ENCODE data around the gene USP36.
A peak's percentile ranks its signal among the peaks of the same experiment; 100 is the strongest.
"Not testable (repeated sequence)": the region's sequence is repeated elsewhere in the genome, so short reads cannot be mapped to it uniquely, and the experiment has no call there.

The USP36 gene
- 83.5 to 166 (median 97.6) reads per million in 4 experiments for total RNA-seq

DNA sequence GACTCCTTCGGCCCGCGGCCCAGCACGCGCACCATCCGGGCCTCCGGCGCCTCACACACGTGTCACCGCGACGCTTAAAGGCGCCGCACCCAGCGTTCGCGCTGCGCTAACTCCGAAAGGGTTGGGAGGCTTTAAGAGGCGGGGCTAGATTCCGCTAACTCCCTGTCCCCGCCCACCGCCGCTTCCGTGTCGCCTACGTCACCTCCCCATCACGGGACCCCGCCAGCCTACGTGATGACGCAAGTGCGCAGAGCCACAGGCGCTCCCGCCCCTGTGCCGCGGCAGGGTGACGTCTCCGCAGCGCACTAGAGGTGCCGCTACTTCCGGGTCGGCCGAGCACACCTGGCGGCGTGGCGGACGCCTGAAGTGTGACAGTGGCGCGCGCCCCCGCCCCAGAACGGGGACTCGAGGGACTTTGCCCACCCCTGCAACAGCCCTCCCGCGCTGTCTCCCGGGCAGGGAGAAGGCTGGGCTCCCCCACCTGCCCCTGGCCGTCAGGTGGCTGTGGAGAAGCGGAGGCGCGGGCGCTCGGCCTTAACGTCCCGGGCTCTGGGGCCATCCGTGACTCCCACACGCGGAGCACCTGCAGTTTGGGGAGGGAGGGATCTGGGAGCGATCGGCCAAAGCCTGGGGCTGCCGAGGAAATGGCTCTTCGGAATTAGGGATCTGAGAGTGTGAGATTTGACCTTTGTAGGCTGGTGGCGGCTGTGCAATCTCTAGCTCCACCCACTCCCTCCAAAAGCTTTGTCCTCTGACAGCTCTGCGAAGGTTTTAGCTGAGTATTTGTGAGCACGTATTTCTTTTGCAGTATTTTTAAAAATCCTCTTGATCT, at the start of gene USP36:
Gene USP36, minus strand, starts transcription at position 35 of the 832 bp plus-strand sequence. CDS start 4,451 bp downstream, outside the sequence.
- peak; percentile 99 for DNase-seq

DNA sequence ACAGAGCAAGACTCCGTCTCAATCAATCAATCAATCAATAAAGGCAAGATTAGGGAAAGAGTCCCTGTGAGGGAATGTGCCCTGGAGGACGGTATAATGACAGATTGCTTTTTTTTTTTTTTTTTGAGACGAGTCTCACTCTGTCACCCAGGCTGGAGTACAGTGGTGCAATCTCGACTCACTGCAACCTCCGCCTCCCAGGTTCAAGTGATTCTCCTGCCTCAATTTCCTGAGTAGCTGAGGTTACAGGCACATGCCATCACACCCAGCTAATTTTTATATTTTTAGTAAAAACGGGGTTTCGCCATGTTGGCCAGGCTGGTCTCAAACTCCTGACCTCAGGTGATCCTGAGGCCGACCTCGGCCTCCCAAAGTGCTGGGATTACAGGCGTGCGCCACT, 49.5 kb upstream of the USP36 start:
- DNase-seq: not testable (repeated sequence)

DNA sequence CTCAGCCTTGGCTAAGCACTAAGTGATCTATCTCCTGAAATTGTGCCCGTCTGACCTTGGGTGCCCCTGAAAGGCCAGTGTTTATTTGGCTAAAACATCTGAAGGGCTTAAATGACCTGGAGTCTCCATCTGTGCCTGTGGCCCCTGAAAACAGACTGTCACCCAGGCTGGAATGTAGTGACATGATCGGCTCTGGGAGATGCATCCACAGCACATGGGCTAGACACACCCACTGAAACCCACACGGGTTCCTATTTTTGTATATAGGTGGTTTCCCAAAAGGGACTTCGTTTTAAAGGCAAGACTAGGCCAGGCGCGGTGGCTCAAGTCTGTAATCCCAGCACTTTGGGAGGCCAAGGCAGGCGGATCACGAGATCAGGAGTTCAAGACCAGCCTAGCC, 48.9 kb upstream of the USP36 start:
- DNase-seq: no peak

DNA sequence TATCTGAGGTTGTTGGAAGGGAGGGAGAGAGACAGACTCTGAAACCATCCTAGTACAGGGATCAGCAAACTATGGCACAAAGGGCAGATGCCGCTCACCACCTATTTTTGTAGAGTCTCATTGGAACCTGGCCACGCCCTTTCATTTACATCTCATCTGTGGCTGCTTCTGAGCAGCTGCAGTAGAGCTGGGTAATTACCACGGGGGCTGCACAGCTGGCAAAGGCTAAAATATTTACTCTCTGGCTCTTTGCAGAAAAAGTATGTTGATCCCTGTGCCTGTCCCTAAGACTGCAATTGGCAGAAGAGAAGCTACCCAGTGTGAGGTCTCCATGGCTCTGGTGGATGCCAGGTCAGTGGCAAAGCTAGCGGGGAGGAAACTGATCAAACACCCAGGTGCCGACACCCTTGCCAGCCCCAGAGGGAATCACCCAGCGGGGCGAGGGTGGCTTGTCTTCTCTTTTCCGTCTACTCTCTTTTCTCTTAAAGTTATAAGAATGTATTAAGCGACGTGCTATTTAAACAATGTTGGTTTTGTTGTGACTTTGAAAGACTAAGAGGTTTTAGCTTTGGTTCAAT, 48.4 kb upstream of the USP36 start:
- DNase-seq: no peak

DNA sequence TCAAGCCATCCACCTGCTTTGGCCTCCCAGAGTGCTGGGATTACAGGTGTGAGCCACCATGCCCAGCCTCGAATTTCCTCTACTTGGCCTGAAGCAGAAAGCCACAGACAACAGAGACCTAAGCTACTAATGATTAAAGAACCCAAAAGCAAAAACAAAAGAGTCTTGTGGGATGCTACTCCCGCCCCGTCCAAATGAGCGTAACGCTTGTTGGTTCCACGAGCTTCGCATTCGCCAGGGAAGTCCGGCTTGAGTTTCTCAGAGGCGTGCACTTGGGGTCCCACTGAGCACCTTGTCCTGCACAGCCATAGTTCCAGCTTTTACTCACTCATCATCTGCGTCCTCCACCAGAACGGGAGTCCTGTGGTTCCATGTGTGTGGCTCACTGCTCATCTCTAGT, 46.3 kb upstream of the USP36 start:
- DNase-seq: no peak

DNA sequence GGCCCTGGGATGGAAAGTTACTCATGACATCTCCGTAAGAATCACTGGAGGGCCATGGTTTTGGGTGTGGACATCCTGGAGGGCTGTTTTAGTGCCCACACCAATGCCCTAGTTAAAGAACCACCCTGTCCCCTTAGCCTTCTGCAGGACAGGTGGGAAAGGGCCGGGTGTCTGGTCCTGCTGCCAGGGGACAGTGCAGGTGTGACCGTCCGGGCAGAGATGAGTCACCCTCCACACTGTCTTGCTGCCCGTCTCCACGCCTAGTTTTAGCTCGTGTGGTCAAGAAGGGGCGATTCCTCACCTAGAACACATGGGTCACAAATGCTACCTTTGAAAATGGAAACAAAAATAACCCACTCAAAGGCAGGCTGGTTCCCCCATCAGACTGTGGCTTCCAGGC, 45.3 kb upstream of the USP36 start:
- no peak for DNase-seq

DNA sequence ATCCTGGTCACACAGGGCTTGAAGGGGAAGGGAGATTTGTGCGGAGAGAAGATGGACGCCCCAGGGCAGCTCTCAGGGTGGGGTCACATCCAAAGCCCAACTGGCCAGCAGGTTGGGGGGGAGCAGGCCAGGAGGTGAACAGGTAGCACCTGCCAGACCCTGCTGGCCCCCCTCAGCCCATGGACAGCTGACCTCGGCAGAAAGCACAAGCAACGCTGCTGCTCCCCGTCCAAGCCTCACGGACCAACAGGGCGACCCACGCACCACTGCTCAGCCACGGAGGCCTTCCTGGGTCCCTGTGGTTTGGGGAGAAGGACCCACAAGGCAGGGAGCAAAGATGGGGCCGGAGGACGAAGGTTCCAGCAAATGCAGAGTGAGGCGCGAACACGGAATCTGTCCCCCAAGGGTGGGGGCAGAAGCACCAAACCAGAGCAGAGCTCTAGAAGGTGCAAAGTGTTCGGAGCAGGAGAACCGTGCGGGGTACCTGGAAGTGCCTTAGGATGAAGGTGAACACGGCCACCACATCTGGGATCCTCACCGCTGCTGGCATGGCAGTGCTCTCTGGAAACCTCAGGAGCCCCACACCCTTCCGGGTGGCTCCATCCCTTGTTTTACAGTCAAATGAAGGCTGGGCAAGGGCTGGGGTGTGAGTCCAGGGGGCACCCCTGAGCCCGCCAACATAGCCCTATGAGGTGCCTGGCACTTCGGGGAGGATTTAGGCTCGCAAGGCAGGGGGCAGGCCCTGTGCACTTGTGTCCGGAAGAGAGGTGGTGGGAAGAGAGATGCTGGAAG, 44.5 kb upstream of the USP36 start:
- DNase-seq: no peak

DNA sequence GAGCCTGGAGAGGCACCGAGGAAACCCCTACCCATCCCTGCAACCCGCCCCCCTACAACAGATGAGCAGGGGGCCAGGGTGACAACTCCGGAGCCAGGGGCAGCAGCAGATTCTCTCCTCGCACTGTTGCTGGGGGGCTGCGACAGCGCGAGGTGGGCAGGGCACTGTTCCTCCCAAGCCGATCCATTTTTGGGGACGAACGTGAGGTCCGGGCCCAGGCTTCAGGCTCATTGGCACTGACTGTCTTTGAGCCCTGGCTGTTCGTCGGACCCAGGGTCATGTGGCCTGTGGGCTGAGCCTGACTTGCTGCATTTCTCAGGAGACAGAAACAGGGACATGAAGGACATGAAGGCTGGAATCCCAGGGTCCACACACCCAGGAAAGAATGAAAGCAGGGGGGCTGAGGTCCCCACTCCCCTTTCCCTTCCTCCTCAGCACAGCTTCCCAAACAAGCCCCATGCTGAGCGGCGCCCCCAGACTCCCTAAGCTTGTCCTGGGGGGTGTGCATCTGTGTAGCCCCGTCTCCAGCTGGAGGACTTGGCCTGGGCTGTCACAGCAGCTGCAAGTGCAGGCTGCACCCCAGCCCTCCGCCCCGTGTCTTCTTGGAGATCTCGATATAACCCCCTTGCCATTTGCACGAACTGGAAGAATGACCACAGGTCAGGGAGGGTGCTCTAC, 43.7 kb upstream of the USP36 start:
- DNase-seq: no peak

DNA sequence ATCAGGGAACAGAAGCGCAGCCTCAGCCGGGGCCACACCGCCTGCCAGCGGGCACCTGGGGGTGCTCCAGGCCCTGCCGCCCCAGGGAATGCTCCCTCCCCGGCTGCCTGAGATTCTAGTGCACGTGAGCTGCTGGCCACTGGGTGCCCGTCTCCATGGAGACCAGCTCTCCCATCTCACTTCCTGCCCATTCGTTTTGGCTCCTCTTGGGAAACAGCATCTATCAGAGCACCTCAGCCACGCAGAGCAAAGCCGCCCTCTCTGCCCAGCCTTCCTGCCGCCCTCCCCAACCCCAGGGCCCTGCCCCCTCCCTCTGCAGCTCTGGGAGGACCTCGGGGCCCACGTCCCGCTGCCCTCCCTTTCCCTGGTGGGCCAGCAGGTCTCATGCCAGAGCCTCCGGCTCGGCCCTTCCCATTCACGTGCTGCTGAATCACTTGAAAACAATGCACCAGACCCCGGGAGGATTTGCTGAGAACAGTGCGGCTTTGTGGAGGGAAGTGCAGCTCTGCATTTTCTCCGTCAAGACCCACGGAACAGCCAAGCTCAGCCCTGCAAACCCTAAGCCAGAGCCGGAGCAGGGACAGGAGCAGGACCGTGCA, 43.0 kb upstream of the USP36 start:
- DNase-seq: no peak

DNA sequence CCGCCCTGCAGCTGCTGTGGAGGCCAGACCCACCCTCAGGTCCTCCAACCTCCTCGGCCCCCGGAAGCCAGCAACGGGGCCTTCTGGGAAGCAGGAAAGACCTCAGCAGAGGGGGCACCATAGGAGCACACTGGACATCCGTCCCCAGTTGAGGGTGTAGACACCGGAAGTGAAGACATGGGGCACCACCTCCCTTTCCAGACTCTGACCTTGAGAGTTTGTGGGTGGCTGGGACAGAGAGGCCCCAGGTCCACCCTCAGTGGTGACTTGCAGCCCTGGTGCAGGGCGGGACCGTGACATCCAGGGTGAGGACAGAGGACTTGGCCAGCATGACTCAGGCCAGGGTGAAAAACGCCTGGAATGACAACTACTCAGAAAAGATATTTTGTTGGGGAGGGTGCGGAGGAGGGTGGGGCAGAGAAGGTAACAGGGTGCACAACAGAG, 42.5 kb upstream of the USP36 start:
- no peak for DNase-seq

DNA sequence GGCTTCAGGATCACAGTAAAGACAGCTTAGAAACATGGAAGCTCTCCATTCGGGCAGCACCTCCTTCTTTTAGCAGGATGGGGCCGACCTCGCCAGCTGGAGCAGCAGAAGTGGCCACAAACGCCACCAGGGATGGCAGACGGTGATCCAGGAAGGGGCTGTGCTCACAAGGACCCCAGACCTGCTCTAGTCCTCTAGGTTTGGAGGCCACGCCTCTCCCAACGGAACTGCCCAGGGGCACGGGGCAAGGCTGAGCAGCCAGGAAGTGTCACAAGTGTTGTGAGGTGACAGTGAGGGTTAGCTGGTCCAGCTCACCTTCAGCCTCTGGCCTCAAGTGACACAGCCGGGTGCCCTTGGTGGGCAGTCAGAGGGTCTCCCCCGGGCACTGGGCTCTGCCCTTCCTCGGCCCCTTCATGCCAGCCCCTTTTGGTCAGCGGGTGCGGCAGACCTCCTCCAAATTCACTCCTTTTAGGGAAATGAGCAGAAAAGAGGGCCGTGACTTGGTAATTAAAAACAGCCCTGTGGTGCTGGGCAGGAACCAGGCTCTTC, 42.0 kb upstream of the USP36 start:
- DNase-seq: no peak

DNA sequence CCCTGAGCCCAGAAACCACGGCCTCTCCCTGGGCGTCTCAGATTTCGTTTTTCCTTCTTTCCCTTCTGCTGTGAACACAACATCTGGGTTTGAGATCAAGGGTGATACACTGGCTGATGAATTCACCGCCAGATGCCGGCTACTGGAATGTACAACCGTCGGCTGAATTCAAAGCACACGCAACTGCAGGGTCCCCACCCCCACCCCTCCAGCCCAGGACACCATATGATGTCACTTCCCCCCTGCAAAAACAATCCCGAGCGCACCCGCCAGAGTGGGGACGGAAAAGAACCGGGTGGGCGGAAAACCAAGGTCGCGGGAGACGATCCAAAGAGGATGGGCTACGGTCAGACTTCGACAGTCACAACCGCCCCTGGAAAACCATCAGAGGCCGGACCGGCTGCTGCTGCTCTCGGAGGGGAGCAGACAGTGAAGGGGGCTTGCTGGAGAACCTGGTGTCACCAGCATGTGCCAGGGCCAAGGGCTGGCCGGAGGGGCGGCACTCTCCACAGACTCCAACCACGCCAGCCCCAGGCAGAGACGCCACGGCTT, 39.1 kb upstream of the USP36 start:
- peak; percentile 32 for DNase-seq

DNA sequence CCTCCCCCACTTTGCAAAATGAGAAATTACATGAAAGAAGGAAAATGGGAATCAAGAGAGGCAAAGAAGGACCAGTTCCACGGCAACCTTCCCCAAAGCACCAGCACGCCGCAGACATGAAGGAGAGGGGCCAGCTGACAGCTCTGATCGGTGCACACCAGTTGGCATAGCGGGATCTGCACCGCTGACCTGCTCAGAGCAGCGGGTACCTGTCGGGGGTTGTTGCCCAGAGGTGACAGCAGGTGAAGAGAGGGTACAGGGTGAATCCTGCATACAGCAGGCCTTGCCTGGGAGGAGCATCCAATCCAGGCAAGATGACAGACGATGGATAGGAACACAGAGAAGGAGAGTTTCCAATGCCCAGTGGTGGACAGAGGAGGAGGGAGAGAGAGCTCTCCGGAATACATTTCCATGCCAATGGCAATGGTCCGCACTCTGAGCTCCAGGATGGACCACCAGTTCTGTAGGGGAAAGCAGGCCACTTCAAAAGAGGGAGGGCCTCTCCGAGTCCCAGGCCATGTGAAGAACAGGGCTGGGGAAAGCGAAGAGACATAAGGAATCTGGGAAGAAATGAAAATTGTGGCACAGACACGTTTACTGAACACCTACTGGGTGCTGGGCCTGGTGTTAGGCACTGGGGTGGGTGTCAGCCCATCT, 38.4 kb upstream of the USP36 start:
- DNase-seq: no peak

DNA sequence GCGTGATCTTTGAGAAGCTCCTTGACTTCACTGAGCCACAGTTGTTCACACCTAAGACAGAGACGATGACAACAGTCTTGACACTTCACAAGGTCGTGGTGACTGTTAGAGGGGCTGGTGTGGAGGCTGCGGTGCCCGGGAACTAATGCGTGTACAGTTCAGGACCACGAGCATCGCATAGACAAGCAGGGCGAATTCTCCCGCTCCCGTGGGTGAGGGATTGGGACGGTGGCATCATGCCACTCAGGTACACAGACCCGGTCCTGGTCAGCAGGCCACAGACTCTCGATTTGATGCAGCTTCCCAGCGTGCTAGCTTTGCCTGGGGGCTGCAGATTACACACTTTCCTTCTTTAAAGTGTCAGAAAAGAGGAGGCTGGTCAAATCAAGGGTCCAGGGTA, 37.6 kb upstream of the USP36 start:
- no peak for DNase-seq

DNA sequence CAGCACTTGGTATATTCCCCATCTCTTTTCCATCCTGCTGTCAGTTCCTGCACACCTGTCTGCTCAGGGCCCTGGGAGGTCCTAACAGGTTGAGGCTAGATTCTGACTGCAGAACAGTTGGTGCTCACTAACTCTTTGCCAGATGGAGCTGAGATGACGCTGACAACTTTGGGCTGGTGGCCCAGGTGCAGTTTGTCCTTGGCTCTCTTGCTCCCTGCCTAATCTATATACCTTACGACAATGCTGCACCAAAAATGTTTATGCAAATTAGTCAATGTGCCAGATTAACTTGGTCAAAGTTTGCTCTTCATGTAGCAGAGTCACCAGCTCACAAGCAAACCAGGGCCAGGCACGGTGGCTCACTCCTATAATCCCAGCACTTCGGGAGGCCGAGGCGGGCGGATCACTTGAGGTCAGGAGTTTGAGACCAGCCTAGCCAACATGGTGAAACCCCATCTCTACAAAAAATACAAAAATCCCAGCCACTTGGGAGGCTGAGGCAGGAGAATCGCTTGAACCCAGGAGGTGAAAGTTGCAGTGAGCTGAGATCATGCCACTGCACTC, 36.4 kb upstream of the USP36 start:
- DNase-seq: not testable (repeated sequence)

DNA sequence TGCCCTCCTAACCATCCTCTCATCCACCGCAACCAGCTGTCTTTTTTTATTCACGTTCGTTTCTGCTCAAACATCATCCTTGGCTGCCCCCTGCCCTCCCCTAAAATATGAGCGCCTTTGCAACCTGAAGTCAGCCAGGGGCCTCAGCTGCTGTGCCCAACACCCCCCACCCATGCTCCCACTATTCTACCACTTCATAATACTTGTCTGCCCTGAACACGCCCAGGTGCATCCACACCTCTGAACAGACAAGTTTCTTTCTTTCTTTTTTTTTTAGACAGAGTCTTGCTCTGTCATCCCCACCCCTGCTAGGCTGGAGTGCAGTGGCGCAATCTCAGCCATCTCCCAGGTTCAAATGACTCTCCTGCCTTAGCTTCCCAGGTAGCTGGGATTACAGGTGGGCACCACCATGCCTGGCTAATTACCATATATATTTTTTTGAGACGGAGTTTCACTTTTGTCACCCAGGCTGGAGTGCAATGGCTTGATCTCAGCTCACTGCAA, 35.5 kb upstream of the USP36 start:
- no peak for DNase-seq

DNA sequence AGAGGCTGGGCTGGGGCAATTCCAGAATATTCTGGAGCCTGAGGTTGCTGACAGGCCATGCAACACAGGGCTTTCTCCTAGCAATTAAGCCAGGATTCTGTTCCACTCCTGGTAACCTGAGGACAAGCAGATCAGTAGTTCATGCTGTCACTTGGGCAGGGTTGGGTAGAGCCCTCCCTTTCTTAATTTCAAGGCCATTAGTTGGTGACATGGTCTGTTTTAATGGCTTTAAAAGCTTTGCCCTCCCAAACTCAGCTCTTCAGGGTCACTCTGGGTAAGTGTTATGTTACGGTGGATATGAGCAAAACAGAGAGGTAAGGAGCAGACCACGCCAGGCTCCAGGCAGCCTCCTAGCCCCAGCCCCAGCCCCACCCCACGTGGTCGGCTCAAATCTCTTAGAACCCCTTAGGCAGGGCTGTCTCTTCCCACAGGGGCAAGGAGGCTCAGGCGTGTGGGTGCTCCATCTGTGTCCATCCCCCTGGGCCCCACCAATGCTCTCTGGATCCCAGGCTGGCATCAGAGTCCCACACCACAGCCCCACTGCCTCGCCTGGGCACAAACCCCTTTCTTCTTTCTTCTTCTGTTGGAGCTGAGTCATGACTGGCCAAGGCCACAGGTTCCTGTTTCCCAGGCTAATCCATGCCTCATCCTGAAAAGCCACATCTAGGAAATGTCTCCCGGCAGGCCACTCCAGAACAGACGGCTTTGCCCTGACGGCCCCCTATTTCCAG, 34.9 kb upstream of the USP36 start:
- no peak for DNase-seq

DNA sequence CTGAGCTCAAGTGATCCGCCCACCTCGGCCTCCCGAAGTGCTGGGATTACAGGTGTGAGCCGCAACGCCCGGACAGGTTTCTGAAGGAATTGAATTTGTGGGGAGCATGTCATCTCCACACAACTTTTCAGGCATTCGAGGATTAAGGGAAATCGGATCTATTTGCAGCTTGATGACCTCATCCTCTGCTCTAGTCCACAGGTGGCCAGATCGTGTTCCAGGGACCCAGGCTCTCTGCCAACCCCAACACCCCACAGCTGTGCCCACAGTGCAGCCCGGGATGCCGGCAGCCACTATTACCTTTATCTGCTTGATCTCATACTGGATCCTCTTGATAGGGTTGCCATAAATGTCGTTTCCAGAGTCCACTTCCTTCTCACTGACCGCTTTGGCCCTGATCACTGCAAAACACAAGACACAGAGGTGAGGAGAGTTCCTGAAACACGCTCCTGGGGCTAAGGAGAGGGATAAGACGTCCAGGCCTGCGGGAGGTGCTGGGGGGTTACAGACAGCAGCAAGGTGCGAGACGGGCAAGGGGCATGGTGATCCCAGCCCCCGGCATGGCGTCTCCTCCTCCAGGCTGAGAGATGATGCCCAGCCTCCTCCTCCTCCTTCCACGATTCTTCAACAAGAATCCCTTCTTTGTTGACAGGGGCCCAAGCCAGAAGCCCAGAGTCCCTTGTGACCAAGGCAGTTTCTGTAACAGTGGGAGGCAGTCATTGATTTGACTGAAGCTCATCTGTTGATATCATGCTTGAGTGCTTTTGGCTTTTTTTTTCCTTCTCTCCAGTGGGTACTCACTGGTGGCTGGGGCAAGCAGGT, 33.1 kb upstream of the USP36 start:
- DNase-seq: no peak

DNA sequence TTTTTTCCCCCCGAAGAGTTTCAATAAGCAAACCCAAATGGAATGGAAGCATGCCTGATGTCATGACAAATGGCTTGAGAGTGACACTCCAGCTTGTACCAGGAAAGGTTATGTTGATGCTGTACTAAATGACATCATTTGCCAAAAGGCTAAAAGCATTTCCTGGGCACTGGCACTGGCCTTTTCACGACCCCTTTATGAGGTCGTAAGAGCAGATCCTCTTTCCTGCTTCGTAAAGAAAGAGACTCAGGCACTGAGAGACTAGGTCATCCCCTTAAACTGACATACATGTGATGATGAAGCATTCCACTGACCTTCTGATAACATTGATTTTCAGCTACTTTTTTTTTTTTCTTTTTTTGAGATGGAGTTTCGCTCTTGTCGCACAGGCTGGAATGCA, 31.9 kb upstream of the USP36 start:
- DNase-seq: no peak
